ENCODE results near the gene MOGAT2.
"Not testable (repeated sequence)": the region's sequence is repeated elsewhere in the genome, so short reads cannot be mapped to it uniquely, and the experiment has no call there.

Gene MOGAT2

GRCh38 chr11:75717608-75718418 lies at the start of gene MOGAT2:
Gene MOGAT2, plus strand, starts transcription at chr11:75717838. Its CDS starts 51 bp downstream, at chr11:75717889.
- H3K9ac ChIP-seq (ENCODE audit: low read depth in 1 of 2, low read length in 2 of 2): peak within 1 kb of the TSS; percentile 70 to 79
- H3K36me3 ChIP-seq (ENCODE audit: control insufficient read depth in 2 of 2, insufficient read depth in 2 of 2, low read length in 2 of 2): peaks cover 0 to 13% of the 10 kb centered on the region in 2 donors
- no peaks in the 10 kb centered on the region for H3K27me3 ChIP-seq (ENCODE audit: control insufficient read depth in 2 of 2, insufficient read depth in 2 of 2, low read length in 2 of 2)
- H3K27ac ChIP-seq (ENCODE audit: low read depth in 2 of 2, low read length in 2 of 2): peak within 1 kb of the TSS; percentile 93 to 94
- H3K9me3 ChIP-seq (ENCODE audit: control insufficient read depth in 2 of 2, low read length in 2 of 2): no peaks in the 10 kb centered on the region
- peaks cover 64 to 66% of the 10 kb centered on the region in 2 donors for H3K4me1 ChIP-seq (ENCODE audit: control insufficient read depth in 2 of 2, insufficient read depth in 2 of 2, low read length in 2 of 2)
- H3K4me3 ChIP-seq (ENCODE audit: low read length in 2 of 2): peak within 1 kb of the TSS; percentile 61 to 83

GRCh38 chr11:75668451-75669297 lies 49.0 kb upstream of the MOGAT2 start, which contains the start of gene MAP6:
Gene MAP6, minus strand, starts transcription at chr11:75669038. Its CDS starts 669 bp downstream, at chr11:75668369.
- Histone ChIP-seq H3K4me3 (ENCODE audit: low read length in 2 of 2) (peak within 1 kb of the TSS; percentile 39 to 57), H3K27me3 (ENCODE audit: control insufficient read depth in 2 of 2, insufficient read depth in 2 of 2, low read length in 2 of 2) (peaks cover 48 to 55% of the 10 kb centered on the region in 2 donors), H3K9ac (ENCODE audit: low read depth in 1 of 2, low read length in 2 of 2) (no peak within 1 kb of the TSS), H3K36me3 (ENCODE audit: control insufficient read depth in 2 of 2, insufficient read depth in 2 of 2, low read length in 2 of 2) (no peaks in the 10 kb centered on the region), H3K27ac (ENCODE audit: low read depth in 2 of 2, low read length in 2 of 2) (no peak within 1 kb of the TSS), H3K4me1 (ENCODE audit: control insufficient read depth in 2 of 2, insufficient read depth in 2 of 2, low read length in 2 of 2) (peaks cover 11 to 12% of the 10 kb centered on the region in 2 donors), H3K9me3 (ENCODE audit: control insufficient read depth in 2 of 2, low read length in 2 of 2) (no peaks in the 10 kb centered on the region)

- H3K36me3 ChIP-seq (ENCODE audit: control insufficient read depth in 2 of 2, insufficient read depth in 2 of 2, low read length in 2 of 2): no peaks in the 10 kb centered on the region
- H3K27me3 ChIP-seq (ENCODE audit: control insufficient read depth in 2 of 2, insufficient read depth in 2 of 2, low read length in 2 of 2): peaks cover 19 to 24% of the 10 kb centered on the region in 2 donors
- H3K9me3 ChIP-seq (ENCODE audit: control insufficient read depth in 2 of 2, low read length in 2 of 2): no peaks in the 10 kb centered on the region
- no peak overlapping the region for H3K9ac ChIP-seq (ENCODE audit: low read depth in 1 of 2, low read length in 2 of 2)
- H3K4me1 ChIP-seq (ENCODE audit: control insufficient read depth in 2 of 2, insufficient read depth in 2 of 2, low read length in 2 of 2): no peaks in the 10 kb centered on the region
- H3K4me3 ChIP-seq (ENCODE audit: low read length in 2 of 2): no peak overlapping the region
- H3K27ac ChIP-seq (ENCODE audit: low read depth in 2 of 2, low read length in 2 of 2): no peak overlapping the region
Observed at GRCh38 chr11:75673977-75674582, 43.6 kb upstream of the MOGAT2 start.

- Histone ChIP-seq H3K9ac (ENCODE audit: low read depth in 1 of 2, low read length in 2 of 2) (no peak overlapping the region), H3K27ac (ENCODE audit: low read depth in 2 of 2, low read length in 2 of 2) (no peak overlapping the region), H3K27me3 (ENCODE audit: control insufficient read depth in 2 of 2, insufficient read depth in 2 of 2, low read length in 2 of 2) (peaks cover 6 to 10% of the 10 kb centered on the region in 2 donors)
Observed at GRCh38 chr11:75677275-75677674, 40.4 kb upstream of the MOGAT2 start.

GRCh38 chr11:75677909-75678308 lies 39.7 kb upstream of the MOGAT2 start:
- Histone ChIP-seq H3K27me3 (ENCODE audit: control insufficient read depth in 2 of 2, insufficient read depth in 2 of 2, low read length in 2 of 2) (peaks cover 6 to 10% of the 10 kb centered on the region in 2 donors), H3K27ac (ENCODE audit: low read depth in 2 of 2, low read length in 2 of 2) (no peak overlapping the region), H3K36me3 (ENCODE audit: control insufficient read depth in 2 of 2, insufficient read depth in 2 of 2, low read length in 2 of 2) (no peaks in the 10 kb centered on the region), H3K4me1 (ENCODE audit: control insufficient read depth in 2 of 2, insufficient read depth in 2 of 2, low read length in 2 of 2) (no peaks in the 10 kb centered on the region), H3K9ac (ENCODE audit: low read depth in 1 of 2, low read length in 2 of 2) (no peak overlapping the region), H3K4me3 (ENCODE audit: low read length in 2 of 2) (no peak overlapping the region), H3K9me3 (ENCODE audit: control insufficient read depth in 2 of 2, low read length in 2 of 2) (no peaks in the 10 kb centered on the region)

More at GRCh38 chr11:75677275-75677674, 40.4 kb upstream of the MOGAT2 start:
- H3K4me3 ChIP-seq (ENCODE audit: low read length in 2 of 2): no peak overlapping the region
- no peaks in the 10 kb centered on the region for H3K4me1 ChIP-seq (ENCODE audit: control insufficient read depth in 2 of 2, insufficient read depth in 2 of 2, low read length in 2 of 2)
- no peaks in the 10 kb centered on the region for H3K36me3 ChIP-seq (ENCODE audit: control insufficient read depth in 2 of 2, insufficient read depth in 2 of 2, low read length in 2 of 2)
- no peaks in the 10 kb centered on the region for H3K9me3 ChIP-seq (ENCODE audit: control insufficient read depth in 2 of 2, low read length in 2 of 2)

- Histone ChIP-seq H3K27me3 (ENCODE audit: control insufficient read depth in 2 of 2, insufficient read depth in 2 of 2, low read length in 2 of 2) (peaks cover 6 to 10% of the 10 kb centered on the region in 2 donors), H3K4me3 (ENCODE audit: low read length in 2 of 2) (no peak overlapping the region), H3K4me1 (ENCODE audit: control insufficient read depth in 2 of 2, insufficient read depth in 2 of 2, low read length in 2 of 2) (no peaks in the 10 kb centered on the region), H3K9me3 (ENCODE audit: control insufficient read depth in 2 of 2, low read length in 2 of 2) (no peaks in the 10 kb centered on the region), H3K27ac (ENCODE audit: low read depth in 2 of 2, low read length in 2 of 2) (no peak overlapping the region), H3K36me3 (ENCODE audit: control insufficient read depth in 2 of 2, insufficient read depth in 2 of 2, low read length in 2 of 2) (no peaks in the 10 kb centered on the region), H3K9ac (ENCODE audit: low read depth in 1 of 2, low read length in 2 of 2) (no peak overlapping the region)
Observed at GRCh38 chr11:75678620-75679259, 38.9 kb upstream of the MOGAT2 start.

- H3K4me1 ChIP-seq (ENCODE audit: control insufficient read depth in 2 of 2, insufficient read depth in 2 of 2, low read length in 2 of 2): no peaks in the 10 kb centered on the region
- H3K9me3 ChIP-seq (ENCODE audit: control insufficient read depth in 2 of 2, low read length in 2 of 2): no peaks in the 10 kb centered on the region
- H3K4me3 ChIP-seq (ENCODE audit: low read length in 2 of 2): no peak overlapping the region
- no peak overlapping the region for H3K9ac ChIP-seq (ENCODE audit: low read depth in 1 of 2, low read length in 2 of 2)
- H3K36me3 ChIP-seq (ENCODE audit: control insufficient read depth in 2 of 2, insufficient read depth in 2 of 2, low read length in 2 of 2): no peaks in the 10 kb centered on the region
- H3K27ac ChIP-seq (ENCODE audit: low read depth in 2 of 2, low read length in 2 of 2): no peak overlapping the region
- peaks cover 6 to 10% of the 10 kb centered on the region in 2 donors for H3K27me3 ChIP-seq (ENCODE audit: control insufficient read depth in 2 of 2, insufficient read depth in 2 of 2, low read length in 2 of 2)
Observed at GRCh38 chr11:75679566-75679965, 38.1 kb upstream of the MOGAT2 start.

GRCh38 chr11:75683856-75684255 lies 33.8 kb upstream of the MOGAT2 start:
- H3K9ac ChIP-seq (ENCODE audit: low read depth in 1 of 2, low read length in 2 of 2); H3K9me3 ChIP-seq (ENCODE audit: control insufficient read depth in 2 of 2, low read length in 2 of 2); H3K36me3 ChIP-seq (ENCODE audit: control insufficient read depth in 2 of 2, insufficient read depth in 2 of 2, low read length in 2 of 2); H3K4me1 ChIP-seq (ENCODE audit: control insufficient read depth in 2 of 2, insufficient read depth in 2 of 2, low read length in 2 of 2); H3K4me3 ChIP-seq (ENCODE audit: low read length in 2 of 2); H3K27ac ChIP-seq (ENCODE audit: low read depth in 2 of 2, low read length in 2 of 2); H3K27me3 ChIP-seq (ENCODE audit: control insufficient read depth in 2 of 2, insufficient read depth in 2 of 2, low read length in 2 of 2): not testable (repeated sequence)

- no peak overlapping the region for H3K4me3 ChIP-seq (ENCODE audit: low read length in 2 of 2)
- H3K9ac ChIP-seq (ENCODE audit: low read depth in 1 of 2, low read length in 2 of 2): no peak overlapping the region
- H3K4me1 ChIP-seq (ENCODE audit: control insufficient read depth in 2 of 2, insufficient read depth in 2 of 2, low read length in 2 of 2): no peaks in the 10 kb centered on the region
- no peak overlapping the region for H3K27ac ChIP-seq (ENCODE audit: low read depth in 2 of 2, low read length in 2 of 2)
- peaks cover 0 to 2% of the 10 kb centered on the region in 2 donors for H3K27me3 ChIP-seq (ENCODE audit: control insufficient read depth in 2 of 2, insufficient read depth in 2 of 2, low read length in 2 of 2)
- H3K9me3 ChIP-seq (ENCODE audit: control insufficient read depth in 2 of 2, low read length in 2 of 2): no peaks in the 10 kb centered on the region
- H3K36me3 ChIP-seq (ENCODE audit: control insufficient read depth in 2 of 2, insufficient read depth in 2 of 2, low read length in 2 of 2): no peaks in the 10 kb centered on the region
Observed at GRCh38 chr11:75689863-75690609, 27.6 kb upstream of the MOGAT2 start.
